GM21737 (cell line): ENCODE measurements around the gene TRIM43.
"Not testable (repeated sequence)": the region's sequence is repeated elsewhere in the genome, so short reads cannot be mapped to it uniquely, and the experiment has no call there.

Experiments
- ATAC-seq: cut with Tn5 transposase; IDR thresholded peaks from one replicate; pipeline ENCODE4 v1.9.1; 2021; ENCODE audit warnings: mild to moderate bottlenecking, moderate library complexity; ENCODE audit not compliant: unreplicated experiment

TRIM43 gene

GRCh38 chr2:95591701-95592100 is at the start of gene TRIM43:
TSS of gene TRIM43 (plus strand) at chr2:95592001. CDS start at chr2:95594024, 2,023 bp downstream.
- not testable (repeated sequence) for ATAC-seq

DNA sequence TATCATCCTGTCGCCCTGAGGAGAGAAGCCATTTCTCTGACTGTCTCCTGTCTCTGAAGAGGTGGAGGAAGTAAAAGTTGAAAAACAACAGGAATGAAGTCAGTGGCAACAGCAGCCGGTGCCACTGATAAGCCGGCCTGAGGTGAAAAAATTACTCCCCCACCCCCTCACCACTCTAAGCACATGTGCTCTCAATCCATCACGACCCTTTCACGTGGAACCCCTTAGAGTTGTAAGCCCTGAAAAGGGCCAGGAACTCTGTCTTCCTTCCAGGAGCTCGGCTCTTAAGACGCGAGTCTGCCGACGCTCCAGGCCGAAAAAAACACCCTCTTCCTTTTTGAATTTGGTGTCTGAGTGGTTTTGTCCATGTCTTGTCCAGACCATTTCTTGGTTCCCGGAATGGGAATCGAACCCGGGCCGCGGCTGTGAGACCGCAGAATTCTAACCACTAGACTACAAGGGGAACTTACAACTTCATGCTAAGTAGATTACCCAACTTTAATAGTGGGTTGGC is 40.7 kb upstream of the TRIM43 start:
- no peak for ATAC-seq

DNA sequence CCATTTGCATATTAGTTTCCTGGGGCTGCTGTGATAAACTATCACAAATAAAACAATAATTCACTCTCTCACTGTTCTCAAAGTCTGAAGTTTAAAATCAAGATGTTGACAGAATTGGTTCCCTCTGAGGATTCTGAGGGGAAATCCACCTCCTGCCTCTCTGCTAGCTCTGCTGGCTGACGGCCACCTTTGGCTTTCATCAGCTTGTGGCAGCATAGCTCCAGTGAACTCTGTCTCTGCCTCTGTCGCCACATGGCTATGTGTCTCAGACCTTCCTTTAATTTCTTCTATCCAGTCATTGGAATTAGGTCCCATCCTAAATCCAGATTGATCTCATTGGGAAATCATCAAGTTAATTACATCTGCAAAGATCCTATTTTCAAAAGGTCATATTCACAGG is 38.9 kb upstream of the TRIM43 start:
- no peak for ATAC-seq

- ATAC-seq = no peak
Measured at GRCh38 chr2:95569170-95569569, 22.6 kb upstream of the TRIM43 start.

- no peak for ATAC-seq
Measured at GRCh38 chr2:95573866-95574265, 17.9 kb upstream of the TRIM43 start.

DNA sequence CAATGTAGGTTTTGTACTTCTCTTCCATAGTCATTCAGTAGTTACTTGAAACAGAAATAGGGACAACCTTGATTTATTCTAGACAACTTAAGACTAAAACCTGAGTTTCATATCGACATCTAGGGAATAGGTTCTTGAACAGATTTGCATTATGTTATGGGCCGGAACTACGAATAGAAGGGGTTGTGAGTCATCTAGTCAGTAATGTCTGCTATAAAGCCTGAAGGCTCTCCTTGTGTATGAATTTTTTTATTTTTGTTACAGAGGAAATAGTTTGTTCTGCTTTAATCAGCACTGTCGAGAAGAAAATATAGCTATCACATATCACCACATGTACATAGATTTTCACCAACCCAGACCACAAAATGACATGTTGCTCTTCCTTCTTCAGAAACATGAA is 17.3 kb upstream of the TRIM43 start:
- ATAC-seq = no peak

DNA sequence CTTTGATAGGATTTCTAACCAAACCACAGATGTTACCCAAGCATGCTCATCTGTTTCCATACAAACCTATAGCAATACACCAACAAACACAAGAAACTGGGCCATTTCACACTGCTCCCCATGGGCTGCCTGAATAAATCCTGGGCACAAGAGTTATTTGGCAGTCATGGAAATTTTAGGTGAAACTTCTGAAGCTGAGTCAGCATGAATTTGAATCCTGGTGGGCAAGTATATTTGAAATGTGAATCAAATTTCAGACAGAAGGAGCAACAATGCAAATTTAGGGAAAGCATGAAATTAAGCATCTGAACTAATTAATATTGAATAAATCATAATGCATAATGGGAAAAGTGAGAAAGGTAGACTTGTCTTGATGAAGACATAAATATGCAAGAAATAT is 15.9 kb upstream of the TRIM43 start:
- no peak for ATAC-seq

DNA sequence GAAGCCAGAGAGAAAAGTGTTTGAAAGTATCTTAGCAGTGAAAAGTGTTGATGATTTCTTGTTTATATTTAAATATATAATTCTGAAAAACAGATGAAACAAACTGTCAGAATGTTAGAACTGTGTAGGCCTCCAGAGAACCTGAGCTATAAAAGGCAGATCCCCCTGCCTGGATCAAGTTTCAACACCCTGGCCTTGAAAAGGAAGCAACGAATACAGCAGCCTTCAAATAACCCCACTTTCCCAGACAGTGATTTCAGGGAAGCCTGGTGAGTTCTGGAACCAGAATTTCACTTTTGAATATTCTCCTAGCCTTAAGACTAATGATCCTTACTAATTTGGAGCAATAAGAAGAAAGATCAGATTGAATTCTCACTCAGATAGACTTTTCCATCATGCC is 13.3 kb upstream of the TRIM43 start:
- no peak for ATAC-seq

DNA sequence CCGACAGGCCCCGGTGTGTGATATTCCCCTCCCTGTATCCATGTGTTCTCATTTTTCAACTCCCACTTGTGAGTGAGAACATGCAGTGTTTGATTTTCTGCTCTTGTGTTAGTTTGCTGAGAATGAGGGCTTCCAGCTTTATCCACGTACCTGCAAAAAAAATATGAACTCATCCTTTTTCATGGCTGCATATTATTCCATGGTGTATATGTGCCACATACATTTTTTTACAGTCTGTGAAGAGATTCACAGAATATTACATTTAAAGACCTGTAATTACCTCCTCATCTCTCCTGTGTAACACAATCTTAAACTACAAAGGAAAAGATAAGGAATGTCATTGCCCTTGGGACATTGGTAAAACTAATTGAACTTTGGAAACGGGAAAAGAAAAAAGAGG is 8.3 kb upstream of the TRIM43 start:
- ATAC-seq = not testable (repeated sequence)

DNA sequence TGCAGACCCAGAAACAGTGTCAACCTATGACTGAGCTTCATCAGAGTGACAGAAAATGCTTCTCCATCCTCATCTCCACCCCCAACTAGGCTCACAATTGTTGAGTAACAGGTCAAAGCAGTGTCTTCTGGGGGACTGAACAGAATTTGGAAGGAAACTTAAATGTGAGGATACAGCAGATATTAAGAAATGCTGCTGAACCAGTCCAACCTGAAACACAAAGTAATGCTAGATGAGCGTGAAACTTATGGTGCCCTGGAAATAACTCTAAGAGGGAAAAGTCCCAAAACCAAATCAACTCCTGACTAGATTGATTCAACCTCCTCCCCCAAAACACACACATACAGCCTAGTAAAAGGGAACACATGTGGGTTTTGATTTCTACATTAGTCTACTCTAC is 7.5 kb upstream of the TRIM43 start:
- not testable (repeated sequence) for ATAC-seq

DNA sequence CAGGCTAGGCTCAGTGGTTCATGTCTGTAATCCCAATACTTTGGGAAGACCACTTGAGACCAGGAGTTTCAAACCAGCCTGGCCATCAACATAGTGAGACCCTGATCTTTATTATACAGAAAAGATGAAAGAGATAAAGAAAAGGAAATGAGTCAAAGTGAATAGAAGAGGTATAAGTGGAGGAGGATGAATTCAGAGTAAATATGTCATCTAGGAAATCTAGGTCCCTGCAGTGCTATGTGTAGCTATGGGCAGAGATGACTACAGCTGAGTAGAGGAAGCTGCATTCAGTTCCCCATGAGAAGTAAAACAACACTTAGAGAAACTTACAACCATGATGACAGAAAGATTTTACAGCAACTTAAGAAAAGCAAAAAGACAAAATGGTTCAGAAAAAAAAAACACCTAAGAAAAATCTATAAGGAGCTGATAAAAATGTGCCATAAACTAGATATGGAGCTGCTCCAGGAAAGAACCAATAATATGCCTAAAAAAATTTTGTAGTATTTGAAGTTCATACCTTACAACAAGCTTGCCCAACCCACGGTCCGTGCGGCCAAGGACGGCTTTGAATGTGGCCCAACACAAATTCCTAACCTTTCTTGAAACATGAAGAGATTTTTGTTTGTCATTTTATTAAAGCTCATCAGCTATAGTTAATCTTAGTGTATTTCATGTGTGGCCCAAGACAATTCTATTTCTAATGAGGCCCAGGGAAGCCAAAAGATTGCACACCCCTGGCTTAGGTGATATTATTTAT is 1.8 kb upstream of the TRIM43 start:
- not testable (repeated sequence) for ATAC-seq

DNA sequence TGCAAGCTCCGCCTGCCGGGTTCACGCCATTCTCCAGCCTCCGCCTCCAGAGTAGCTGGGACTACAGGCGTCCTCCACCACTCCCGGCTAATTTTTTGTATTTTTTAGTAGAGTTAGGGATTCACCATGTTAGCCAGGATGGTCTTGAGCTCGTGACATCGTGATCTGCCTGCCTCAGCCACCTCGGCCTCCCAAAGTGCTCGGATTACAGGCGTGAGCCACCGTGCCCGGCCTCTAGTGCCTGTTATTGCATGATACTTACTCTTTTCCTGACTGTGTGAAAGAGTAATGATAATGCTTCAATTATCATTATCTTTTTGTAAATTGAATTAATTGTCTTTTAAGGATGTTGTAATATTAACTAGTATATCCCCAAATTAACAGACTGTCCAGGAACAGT is 1.2 kb downstream of the TRIM43 start:
- not testable (repeated sequence) for ATAC-seq

DNA sequence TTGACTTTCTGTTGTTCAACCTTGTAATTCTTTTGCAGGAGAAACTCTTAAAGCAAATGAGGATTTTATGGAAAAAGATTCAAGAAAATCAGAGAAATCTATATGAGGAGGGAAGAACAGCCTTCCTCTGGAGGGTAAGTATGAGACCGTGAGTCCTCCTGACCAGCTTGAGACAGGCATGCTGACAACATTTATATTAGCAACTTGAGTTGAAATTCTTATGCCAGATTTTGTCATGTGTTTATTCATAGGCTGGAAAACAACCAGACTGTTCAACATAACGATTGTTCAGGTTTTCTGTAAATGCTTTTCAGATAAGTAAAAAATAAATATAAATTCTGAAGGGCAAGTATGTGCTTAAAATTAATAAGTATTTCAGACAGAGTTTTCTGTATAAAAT is 3.2 kb downstream of the TRIM43 start:
- not testable (repeated sequence) for ATAC-seq

- ATAC-seq = not testable (repeated sequence)
Measured at GRCh38 chr2:95601301-95601700, 9.5 kb downstream of the TRIM43 start.

GRCh38 chr2:95602146-95602545 is 10.3 kb downstream of the TRIM43 start:
- not testable (repeated sequence) for ATAC-seq

DNA sequence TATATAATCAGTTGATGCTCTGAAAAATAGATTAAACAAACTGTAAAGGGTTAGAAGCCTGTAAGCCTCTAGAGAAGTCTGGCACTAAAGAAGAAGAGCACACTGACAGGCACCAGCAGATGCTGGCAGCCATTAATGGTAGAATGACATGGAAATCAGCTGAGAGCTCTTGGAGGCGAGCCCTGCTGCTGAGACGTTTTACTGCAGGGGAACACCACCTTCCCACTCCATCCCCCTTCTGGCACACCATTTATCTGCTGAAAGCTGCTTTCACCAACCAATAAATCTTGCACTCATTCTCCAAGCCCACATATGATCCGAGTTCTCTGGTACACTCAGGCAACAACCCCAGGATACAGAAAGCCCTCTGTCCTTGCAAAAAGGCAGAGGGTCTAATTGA is 16.6 kb downstream of the TRIM43 start:
- ATAC-seq = not testable (repeated sequence)

DNA sequence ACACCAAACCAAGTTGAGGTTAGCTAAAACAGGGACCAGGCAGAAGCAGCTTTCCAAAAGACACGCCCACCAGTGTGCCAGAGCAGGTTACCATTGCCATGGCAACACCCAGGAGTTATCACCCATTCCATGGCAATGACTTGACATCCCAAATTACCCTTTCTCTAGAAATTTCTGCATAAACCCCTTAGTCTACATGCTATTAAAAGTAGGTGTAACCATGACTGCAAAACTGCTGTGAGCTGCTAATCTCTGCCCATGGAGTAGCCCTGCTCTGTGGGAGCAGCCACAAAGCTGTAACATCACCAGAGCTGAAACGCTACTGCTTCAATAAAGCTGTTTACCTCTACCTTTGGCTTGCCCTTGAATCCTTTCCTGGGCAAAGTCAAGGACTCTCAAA is 18.0 kb downstream of the TRIM43 start:
- not testable (repeated sequence) for ATAC-seq

GRCh38 chr2:95613048-95613447 is 21.2 kb downstream of the TRIM43 start:
- not testable (repeated sequence) for ATAC-seq

GRCh38 chr2:95622728-95623127 is 30.9 kb downstream of the TRIM43 start:
- not testable (repeated sequence) for ATAC-seq

GRCh38 chr2:95630987-95631386 is 39.2 kb downstream of the TRIM43 start:
- not testable (repeated sequence) for ATAC-seq

DNA sequence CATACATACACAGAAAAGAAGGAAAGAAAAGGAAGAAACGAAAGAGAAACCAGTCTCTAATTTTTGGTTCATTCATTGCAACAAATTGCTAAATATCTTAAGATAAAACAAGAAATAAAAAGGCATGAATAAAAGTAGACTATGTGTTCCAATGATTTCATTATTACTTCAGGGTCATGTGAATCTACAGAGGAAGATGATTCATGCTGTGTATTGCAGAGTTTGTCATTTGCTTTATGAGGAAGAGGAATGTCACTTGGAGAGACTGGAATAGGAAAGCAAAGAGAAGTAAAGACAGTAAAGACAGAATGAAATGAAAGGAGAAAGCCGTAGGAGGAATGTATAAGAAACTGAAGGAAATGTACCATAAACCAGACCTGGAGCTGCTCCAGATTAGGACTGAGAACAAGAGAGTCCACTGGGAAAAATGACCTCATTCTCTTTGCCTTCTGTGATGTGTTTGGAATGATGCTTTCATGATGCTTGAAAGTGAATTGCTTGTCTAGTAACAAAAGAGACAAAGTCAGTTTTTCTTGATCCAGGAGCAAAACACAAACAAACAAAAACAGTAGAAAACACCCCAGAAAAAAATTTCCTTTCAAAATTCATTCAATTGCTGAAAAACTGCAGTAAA is 41.9 kb downstream of the TRIM43 start:
- not testable (repeated sequence) for ATAC-seq
